GM18909 (cell line): ENCODE data around the gene SEMA5A.

Experiments
- ATAC-seq: cut with Tn5 transposase; IDR thresholded peaks from one replicate; pipeline ENCODE4 v1.9.1; 2021; ENCODE audit warnings: mild to moderate bottlenecking; ENCODE audit not compliant: unreplicated experiment, poor library complexity

The SEMA5A gene

GRCh38 chr5:9104571-9105339 lies 441.1 kb downstream of the SEMA5A start:
- ATAC-seq = no peak

- ATAC-seq = no peak
These were observed 442.6 kb downstream of the SEMA5A start for GRCh38 chr5:9103290-9103689.

DNA sequence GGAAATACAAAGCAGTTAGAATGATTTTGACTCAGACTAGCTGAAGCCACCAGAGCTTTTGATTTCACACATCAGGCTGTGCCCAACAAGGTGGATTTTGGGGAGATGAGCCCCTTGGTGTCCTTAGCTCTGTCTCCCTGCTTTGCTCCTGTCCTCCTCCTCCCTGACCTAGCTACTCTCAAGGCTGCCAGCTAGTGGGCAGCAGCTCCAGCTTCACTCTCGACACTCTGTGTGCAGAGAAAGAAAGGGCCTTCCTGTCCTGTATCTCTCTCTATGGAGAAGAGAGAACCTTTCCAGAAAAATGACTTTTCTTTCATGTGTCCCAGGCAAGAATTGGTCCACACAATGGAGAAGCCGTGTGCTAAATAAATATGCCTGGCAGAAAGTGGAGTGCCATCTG lies 446.2 kb downstream of the SEMA5A start:
- no peak for ATAC-seq

DNA sequence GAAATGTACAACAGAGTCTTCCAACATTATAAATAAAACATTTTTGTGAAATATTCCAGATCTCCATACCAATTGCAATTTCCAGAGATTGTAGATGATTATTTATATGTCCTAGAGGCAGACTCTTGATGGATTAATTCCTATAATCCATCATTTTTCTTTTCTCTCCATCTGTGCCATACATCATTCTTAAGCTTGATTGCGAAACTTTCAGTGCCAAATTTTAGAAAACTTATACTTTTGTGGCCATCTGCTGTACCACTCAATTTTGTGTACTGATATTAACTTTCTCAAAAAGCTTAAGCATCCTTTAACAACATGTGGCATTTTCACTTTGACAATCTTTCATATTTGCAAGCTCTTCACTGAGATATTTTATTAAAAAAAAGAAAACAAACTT lies 446.9 kb downstream of the SEMA5A start:
- no peak for ATAC-seq

- no peak for ATAC-seq
These were observed 451.3 kb downstream of the SEMA5A start for GRCh38 chr5:9094582-9094981.

DNA sequence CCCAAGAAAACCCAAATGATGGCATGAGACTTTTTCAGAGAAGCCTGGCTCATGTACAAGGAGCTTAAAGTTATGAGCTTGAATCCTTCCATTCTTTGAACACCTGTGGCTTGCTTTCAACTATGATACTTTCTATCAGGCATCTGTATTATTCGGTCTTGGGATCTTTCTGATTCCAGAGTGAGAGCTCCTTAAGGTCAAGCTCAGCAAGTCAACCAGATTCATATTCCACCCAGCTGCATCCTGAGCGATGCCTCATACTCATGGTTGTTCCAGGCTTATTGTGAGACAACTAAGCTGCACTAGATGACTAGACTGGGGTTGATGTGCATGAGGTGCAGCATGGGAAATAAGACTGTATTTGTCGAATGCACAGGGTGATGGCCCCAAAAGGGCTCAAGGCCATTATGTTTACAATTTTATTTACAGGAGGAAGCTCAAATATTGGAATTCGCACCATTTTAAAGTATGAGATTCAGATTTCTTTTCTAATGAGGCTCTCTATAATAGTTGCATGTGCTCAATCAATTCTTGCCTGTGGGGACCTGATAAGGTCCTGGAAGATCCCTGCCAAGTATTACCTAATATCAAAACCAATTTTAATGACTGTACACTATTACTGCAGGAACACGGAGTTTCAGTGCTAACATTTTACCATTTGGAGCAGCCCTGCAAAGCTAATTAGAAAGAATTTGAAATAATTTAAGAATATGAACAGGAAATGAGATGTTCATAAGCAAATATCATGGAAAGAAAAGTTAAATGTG lies 453.8 kb downstream of the SEMA5A start:
- ATAC-seq = no peak

DNA sequence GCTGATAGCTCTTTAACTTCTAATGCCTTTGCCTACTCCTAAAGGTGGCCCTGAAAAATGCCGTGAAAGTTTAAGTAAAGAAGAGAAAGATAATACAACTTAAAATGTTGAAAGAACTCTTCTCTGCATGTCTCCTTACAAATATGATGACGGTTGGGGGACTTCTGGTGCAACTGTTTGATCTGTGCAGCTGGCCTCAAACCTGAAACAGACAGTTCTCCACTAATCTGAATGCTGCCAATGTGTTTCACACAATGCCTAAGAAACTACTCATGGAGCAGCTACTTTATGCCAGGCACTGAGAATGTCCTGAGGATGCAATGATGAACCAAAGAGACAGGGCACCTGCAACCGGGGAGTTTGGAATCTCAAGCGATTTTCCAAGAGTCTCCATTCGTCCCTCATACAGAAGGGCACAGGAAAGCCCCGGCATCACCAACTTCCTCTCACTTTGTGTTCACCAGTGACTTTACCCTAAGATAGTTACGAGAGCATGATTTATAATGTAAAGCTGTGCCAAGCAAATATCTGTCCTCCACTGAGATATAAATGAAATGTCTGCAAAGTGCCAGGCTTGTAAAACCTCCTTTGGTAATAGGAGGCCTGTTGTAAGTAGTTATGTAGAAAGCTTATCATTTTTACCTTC lies 455.4 kb downstream of the SEMA5A start:
- no peak for ATAC-seq

DNA sequence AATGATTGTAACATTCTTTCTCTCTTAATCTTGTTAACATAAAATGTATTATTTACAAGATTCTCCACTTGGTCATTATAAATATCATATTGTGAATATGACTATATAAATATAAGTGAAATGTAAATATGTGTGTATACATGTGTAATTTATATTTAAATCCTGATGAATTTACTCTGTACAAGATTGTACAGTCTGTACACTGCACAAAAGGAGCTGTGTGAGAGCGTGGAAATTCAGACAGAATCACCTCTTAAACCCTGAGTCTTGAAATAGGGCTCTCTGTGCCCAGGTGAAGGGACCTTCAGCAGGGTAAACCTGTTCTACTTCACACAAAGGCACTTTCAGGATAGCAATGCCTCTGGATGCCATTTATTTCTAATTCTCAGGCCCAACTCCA lies 456.0 kb downstream of the SEMA5A start:
- ATAC-seq = no peak

- no peak for ATAC-seq
These were observed 462.9 kb downstream of the SEMA5A start for GRCh38 chr5:9082996-9083395.

DNA sequence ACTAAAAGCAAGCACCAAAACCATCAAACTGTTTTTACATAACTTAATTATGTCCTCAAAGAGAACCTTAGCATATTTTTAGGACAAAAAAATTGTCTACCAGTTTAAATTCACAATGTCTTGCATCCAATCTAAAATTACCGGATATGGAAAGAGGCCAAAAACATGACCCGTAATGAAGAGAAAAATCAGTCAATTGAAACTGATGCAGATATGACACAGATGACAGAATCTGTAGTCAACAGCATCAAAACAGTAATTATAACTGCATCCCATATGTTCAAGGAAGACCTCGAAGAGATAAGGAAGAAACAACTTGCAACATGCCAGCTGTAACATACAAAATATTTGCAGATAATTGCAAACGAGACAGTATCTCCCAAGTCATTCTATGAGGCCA lies 473.2 kb downstream of the SEMA5A start:
- ATAC-seq = no peak

GRCh38 chr5:9071524-9071923 lies 474.4 kb downstream of the SEMA5A start:
- ATAC-seq = no peak

- no peak for ATAC-seq
These were observed 474.8 kb downstream of the SEMA5A start for GRCh38 chr5:9071074-9071473.

DNA sequence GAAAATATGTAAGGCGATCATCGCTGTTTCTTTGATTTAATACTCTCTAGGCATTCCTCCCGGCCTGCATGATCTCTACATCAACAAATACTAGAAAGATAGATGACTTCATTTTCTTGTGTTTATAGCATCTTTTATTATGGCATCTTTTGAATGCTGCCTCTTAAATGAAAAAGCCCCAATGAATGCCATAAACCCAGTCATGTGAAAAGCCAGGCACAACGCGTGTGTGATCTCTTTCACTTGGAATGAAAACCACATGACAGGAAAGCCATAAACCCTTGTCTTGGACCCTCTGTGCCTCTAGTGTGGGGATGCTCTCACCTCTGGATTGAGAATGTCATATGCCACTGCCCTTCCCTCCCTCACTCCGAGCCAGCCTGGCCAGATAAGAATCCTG lies 476.2 kb downstream of the SEMA5A start:
- ATAC-seq = no peak

DNA sequence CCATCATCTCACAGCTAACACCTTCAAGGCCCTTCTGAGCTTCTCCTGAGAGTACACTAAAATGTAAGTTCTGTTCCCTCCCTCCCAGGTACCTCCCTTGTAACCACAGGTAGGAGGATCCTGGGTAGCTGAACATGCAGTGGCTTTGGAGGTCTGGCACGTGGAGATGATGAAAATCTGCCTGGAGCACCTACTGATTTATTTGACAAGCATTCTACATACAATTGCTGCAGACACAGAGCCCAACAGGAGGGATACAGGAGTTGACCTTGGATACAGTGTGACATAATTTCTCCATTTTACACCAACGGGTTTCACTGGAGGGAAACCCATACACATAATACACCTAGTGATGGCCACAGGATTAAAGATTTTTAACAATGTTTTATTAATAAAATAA lies 478.7 kb downstream of the SEMA5A start:
- ATAC-seq = no peak

- no peak for ATAC-seq
These were observed 479.5 kb downstream of the SEMA5A start for GRCh38 chr5:9066349-9066748.

DNA sequence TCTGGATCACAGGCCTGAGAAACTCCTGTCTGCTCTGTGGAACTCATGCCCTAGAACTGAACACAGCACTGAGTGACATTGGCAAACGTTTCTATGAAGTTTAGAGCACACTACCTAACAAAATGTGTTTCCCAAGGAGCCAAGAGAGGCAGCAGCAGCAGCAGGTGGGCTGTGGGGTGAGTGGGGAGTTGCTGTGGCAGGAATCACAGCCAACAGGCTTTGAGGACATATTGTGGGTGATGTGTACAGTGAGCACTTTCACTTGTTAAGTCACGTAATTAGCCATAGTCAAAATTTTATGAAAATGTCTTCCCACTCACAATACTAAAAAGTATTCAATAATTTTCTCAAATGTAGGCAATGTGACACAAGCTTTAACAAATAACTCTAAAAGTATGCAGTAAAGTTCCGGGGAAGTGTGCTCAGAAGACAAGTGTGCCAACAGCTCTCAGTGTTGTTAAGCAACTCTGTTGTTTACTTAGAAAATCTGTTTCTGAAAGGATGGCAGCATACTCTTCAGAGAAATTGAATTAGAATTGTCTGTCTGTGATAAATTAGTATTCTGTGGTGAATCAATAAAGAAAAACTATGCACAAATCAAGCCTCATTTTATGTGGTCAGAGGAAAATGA lies 482.1 kb downstream of the SEMA5A start:
- ATAC-seq = no peak

- ATAC-seq = no peak
These were observed 483.0 kb downstream of the SEMA5A start for GRCh38 chr5:9062873-9063272.

GRCh38 chr5:9059920-9060691 lies 485.8 kb downstream of the SEMA5A start:
- no peak for ATAC-seq

DNA sequence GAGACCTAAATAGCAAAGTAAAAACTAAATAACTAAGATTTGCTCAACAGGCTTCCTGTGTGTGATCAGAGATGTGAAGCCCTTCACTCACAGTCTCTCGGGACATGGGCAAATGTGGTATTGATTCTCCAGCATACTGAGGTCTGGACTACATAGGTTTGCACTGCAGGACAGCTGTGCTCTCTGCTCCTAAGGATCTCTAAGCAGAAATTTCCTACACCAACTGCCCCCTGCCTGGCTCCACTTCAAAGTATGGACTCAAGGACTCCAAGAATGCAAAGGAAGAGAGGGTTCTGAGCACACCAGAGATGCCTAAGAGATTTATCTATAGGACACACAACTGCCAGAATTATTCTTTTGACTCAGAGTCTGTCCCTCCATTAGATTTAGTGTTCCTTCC lies 487.2 kb downstream of the SEMA5A start:
- ATAC-seq = no peak

GRCh38 chr5:9058161-9058560 lies 487.7 kb downstream of the SEMA5A start:
- no peak for ATAC-seq
